ENCODE results near the gene HMGB1.
A peak's percentile ranks its signal among the peaks of the same experiment; 100 is the strongest.

The HMGB1 gene
- 308 to 328 reads per million in 2 donors for total RNA-seq

GRCh38 chr13:30465593-30466357 is at the start of gene HMGB1:
TSS of gene HMGB1 (minus strand) at chr13:30465936. CDS start at chr13:30463680, 2,256 bp downstream.
- DNase-seq = peak; percentile 92

- no peak for DNase-seq
These were observed 45.2 kb upstream of the HMGB1 start for GRCh38 chr13:30510811-30511371.

- no peak for DNase-seq
These were observed 44.4 kb upstream of the HMGB1 start for GRCh38 chr13:30510091-30510490.

- DNase-seq = no peak
These were observed 43.7 kb upstream of the HMGB1 start for GRCh38 chr13:30509254-30510050.

- no peak for DNase-seq
These were observed 38.3 kb upstream of the HMGB1 start for GRCh38 chr13:30504081-30504480.

GRCh38 chr13:30502237-30502636 is 36.5 kb upstream of the HMGB1 start:
- no peak for DNase-seq

GRCh38 chr13:30499338-30499737 is 33.6 kb upstream of the HMGB1 start:
- DNase-seq = no peak

- DNase-seq = no peak
These were observed 30.4 kb upstream of the HMGB1 start for GRCh38 chr13:30496147-30496546.

GRCh38 chr13:30495746-30496145 is 30.0 kb upstream of the HMGB1 start:
- no peak for DNase-seq

- DNase-seq = no peak
These were observed 28.1 kb upstream of the HMGB1 start for GRCh38 chr13:30493658-30494381.

GRCh38 chr13:30487075-30487470 is 21.3 kb upstream of the HMGB1 start:
- no peak for DNase-seq

- no peak for DNase-seq
These were observed 20.7 kb upstream of the HMGB1 start for GRCh38 chr13:30486230-30487074.

- DNase-seq = no peak
These were observed 15.6 kb upstream of the HMGB1 start for GRCh38 chr13:30481241-30481760.

GRCh38 chr13:30480292-30480950 is 14.7 kb upstream of the HMGB1 start:
- no peak for DNase-seq

- DNase-seq = no peak
These were observed 14.1 kb upstream of the HMGB1 start for GRCh38 chr13:30479883-30480219.

- no peak for DNase-seq
These were observed 13.6 kb upstream of the HMGB1 start for GRCh38 chr13:30479154-30479882.

GRCh38 chr13:30477346-30478195 is 11.8 kb upstream of the HMGB1 start:
- no peak for DNase-seq

GRCh38 chr13:30473675-30474074 is 7.9 kb upstream of the HMGB1 start:
- no peak for DNase-seq

GRCh38 chr13:30466841-30467252 is 1.1 kb upstream of the HMGB1 start:
- no peak for DNase-seq

- no peak for DNase-seq
These were observed 600 bp upstream of the HMGB1 start for GRCh38 chr13:30466358-30466714.
